GM10248 (cell line): Measurements from ENCODE around the gene TIGD6.
"Not testable (repeated sequence)": the region's sequence is repeated elsewhere in the genome, so short reads cannot be mapped to it uniquely, and the experiment has no call there.

Experiments used
- CTCF ChIA-PET: fragments of 300-600 bp; sonication (Branson Sonifier 250); formaldehyde crosslinking; extraction: SDS; loops from one replicate; lab custom pipeline; 2021; ENCODE audit warnings: antibody characterized with exemption; lab: Yijun Ruan, JAX
- POLR2A ChIA-PET: fragments of 350-650 bp; sonication (Branson Sonifier 250); formaldehyde crosslinking; extraction: SDS; loops from one replicate; lab custom pipeline; 2020; ENCODE audit warnings: antibody characterized with exemption; lab: Yijun Ruan, JAX
- DNase-seq: peaks from one replicate; pipeline ENCODE4 v3.0.0; 2012; ENCODE audit errors: extremely low spot score
- CTCF ChIP-seq: IDR thresholded peaks from 2 replicates; pipeline ENCODE4 v1.5.1; 2012; ENCODE audit warnings: mild to moderate bottlenecking, low read depth; ENCODE audit errors: extremely low read depth, missing control alignments, control extremely low read depth

TIGD6 gene

GRCh38 chr5:150042459-150042858 lies 42.0 kb upstream of the TIGD6 start:
- CTCF ChIA-PET = interaction anchor here (1.2 to 6.6 kb wide), 3 partner anchors 11 to 599 kb away, joined by 3 to 34 read pairs (median 3); no protein-coding TSS in a partner anchor
- TF ChIP-seq CTCF = no peak
- POLR2A ChIA-PET = no interaction called here
- no peak for DNase-seq

- no peak for DNase-seq
- TF ChIP-seq CTCF = no peak
- ChIA-PET POLR2A (no interaction called here), CTCF (interaction anchor here (0.9 to 1.2 kb wide), 3 partner anchors 10 to 35 kb away, joined by 3 to 4 read pairs (median 3); no protein-coding TSS in a partner anchor)
Measured at GRCh38 chr5:150038547-150038946, 38.1 kb upstream of the TIGD6 start.

GRCh38 chr5:150036513-150036912 lies 36.1 kb upstream of the TIGD6 start:
- no peak for TF ChIP-seq CTCF
- ChIA-PET POLR2A (no interaction called here), CTCF (interaction anchor here (0.9 to 4.5 kb wide), 4 partner anchors 9 to 91 kb away, joined by 3 to 21 read pairs (median 6); no protein-coding TSS in a partner anchor)
- DNase-seq = no peak

- TF ChIP-seq CTCF = no peak
- CTCF ChIA-PET = interaction anchor here (1.4 to 4.5 kb wide), 6 partner anchors 9 to 32 kb away, joined by 3 to 21 read pairs (median 8); no protein-coding TSS in a partner anchor
- DNase-seq = no peak
- POLR2A ChIA-PET = no interaction called here
Measured at GRCh38 chr5:150035139-150035895, 34.9 kb upstream of the TIGD6 start.

- ChIA-PET CTCF (interaction anchor here (1.4 to 6.9 kb wide), 7 partner anchors 9 to 44 kb away, joined by 3 to 34 read pairs (median 6); no protein-coding TSS in a partner anchor), POLR2A (no interaction called here)
- TF ChIP-seq CTCF = no peak
- DNase-seq = no peak
Measured at GRCh38 chr5:150034662-150035061, 34.2 kb upstream of the TIGD6 start.

- TF ChIP-seq CTCF = no peak
- no peak for DNase-seq
- POLR2A ChIA-PET = no interaction called here
- CTCF ChIA-PET = interaction anchor here (1.5 to 6.9 kb wide), 4 partner anchors 10 to 43 kb away, joined by 6 to 34 read pairs (median 16); no protein-coding TSS in a partner anchor
Measured at GRCh38 chr5:150033334-150033733, 32.9 kb upstream of the TIGD6 start.

- CTCF ChIA-PET = interaction anchor here (2.3 to 6.9 kb wide), 2 partner anchors 11 to 15 kb away, joined by 7 to 34 read pairs; no protein-coding TSS in a partner anchor
- POLR2A ChIA-PET, DNase-seq: not testable (repeated sequence)
Measured at GRCh38 chr5:150028047-150028446, 27.6 kb upstream of the TIGD6 start.
